ENCODE results near the gene MCTP1. TPM values are rescaled to one million over a fixed set of nuclear protein-coding genes. Genes with fewer than 3 reads are reported as not detected.

Gene MCTP1
- total RNA-seq, 1 donor from 2014 or later = 11.5 TPM

- intact Hi-C loops (cut with DNase I) = no loop called here
- no peak for DNase-seq (ENCODE audit: low spot score)
These were observed 142.7 kb downstream of the MCTP1 start for GRCh38 chr5:95142145-95142544.

GRCh38 chr5:95141141-95141540 lies 143.8 kb downstream of the MCTP1 start:
- intact Hi-C loops (cut with DNase I) = no loop called here
- DNase-seq (ENCODE audit: low spot score) = no peak

- DNase-seq (ENCODE audit: low spot score) = no peak
- intact Hi-C loops (cut with DNase I) = no loop called here
These were observed 150.6 kb downstream of the MCTP1 start for GRCh38 chr5:95134326-95134725.

GRCh38 chr5:95132096-95132495 lies 152.8 kb downstream of the MCTP1 start:
- DNase-seq (ENCODE audit: low spot score) = no peak
- intact Hi-C loops (cut with DNase I) = no loop called here

- no peak for DNase-seq (ENCODE audit: low spot score)
- intact Hi-C loops (cut with DNase I) = no loop called here
These were observed 154.0 kb downstream of the MCTP1 start for GRCh38 chr5:95130941-95131340.

- DNase-seq (ENCODE audit: low spot score) = no peak
- intact Hi-C loops (cut with DNase I) = no loop called here
These were observed 160.2 kb downstream of the MCTP1 start for GRCh38 chr5:95124731-95125130.

- intact Hi-C loops (cut with DNase I) = no loop called here
- DNase-seq (ENCODE audit: low spot score) = no peak
These were observed 160.8 kb downstream of the MCTP1 start for GRCh38 chr5:95124101-95124500.

- intact Hi-C loops (cut with DNase I) = no loop called here
- DNase-seq (ENCODE audit: low spot score) = no peak
These were observed 170.0 kb downstream of the MCTP1 start for GRCh38 chr5:95114902-95115301.

- no peak for DNase-seq (ENCODE audit: low spot score)
- intact Hi-C loops (cut with DNase I) = no loop called here
These were observed 170.6 kb downstream of the MCTP1 start for GRCh38 chr5:95114305-95114704.

- no peak for DNase-seq (ENCODE audit: low spot score)
- intact Hi-C loops (cut with DNase I) = no loop called here
These were observed 171.4 kb downstream of the MCTP1 start for GRCh38 chr5:95113489-95113888.

- no peak for DNase-seq (ENCODE audit: low spot score)
These were observed 173.8 kb downstream of the MCTP1 start for GRCh38 chr5:95111141-95111540.

GRCh38 chr5:95110118-95110517 lies 174.8 kb downstream of the MCTP1 start:
- intact Hi-C loops (cut with DNase I) = no loop called here
- no peak for DNase-seq (ENCODE audit: low spot score)

More at GRCh38 chr5:95111141-95111540, 173.8 kb downstream of the MCTP1 start:
- intact Hi-C loops (cut with DNase I) = no loop called here

- no peak for DNase-seq (ENCODE audit: low spot score)
- intact Hi-C loops (cut with DNase I) = no loop called here
These were observed 177.8 kb downstream of the MCTP1 start for GRCh38 chr5:95107138-95107537.

- no peak for DNase-seq (ENCODE audit: low spot score)
- intact Hi-C loops (cut with DNase I) = no loop called here
These were observed 179.3 kb downstream of the MCTP1 start for GRCh38 chr5:95105638-95106037.

GRCh38 chr5:95102687-95103086 lies 182.2 kb downstream of the MCTP1 start:
- DNase-seq (ENCODE audit: low spot score) = no peak
- intact Hi-C loops (cut with DNase I) = no loop called here

GRCh38 chr5:95102080-95102479 lies 182.8 kb downstream of the MCTP1 start:
- intact Hi-C loops (cut with DNase I) = no loop called here
- no peak for DNase-seq (ENCODE audit: low spot score)

- intact Hi-C loops (cut with DNase I) = no loop called here
- no peak for DNase-seq (ENCODE audit: low spot score)
These were observed 184.3 kb downstream of the MCTP1 start for GRCh38 chr5:95100551-95100950.

GRCh38 chr5:95098012-95098411 lies 186.9 kb downstream of the MCTP1 start:
- intact Hi-C loops (cut with DNase I) = no loop called here
- DNase-seq (ENCODE audit: low spot score) = no peak

- DNase-seq (ENCODE audit: low spot score) = no peak
- intact Hi-C loops (cut with DNase I) = no loop called here
These were observed 191.7 kb downstream of the MCTP1 start for GRCh38 chr5:95093211-95093610.

- intact Hi-C loops (cut with DNase I) = no loop called here
- no peak for DNase-seq (ENCODE audit: low spot score)
These were observed 194.1 kb downstream of the MCTP1 start for GRCh38 chr5:95090774-95091173.

GRCh38 chr5:95087816-95088317 lies 197.0 kb downstream of the MCTP1 start:
- intact Hi-C loops (cut with DNase I) = no loop called here
- DNase-seq (ENCODE audit: low spot score) = no peak

All from cardiac septum (tissue), 1 donor.